H1 (cell line): ENCODE data around the gene NTMT1. TPM values are rescaled to one million over a fixed set of nuclear protein-coding genes. Genes with fewer than 3 reads are reported as not detected.

ENCODE experiments used
- CBX8 ChIP-seq: fragments of 300-800, 300-1000 bp; sonication (generic); IDR thresholded peaks from 2 replicates; pipeline ENCODE4 v1.7.1; 2016; ENCODE audit warnings: low read depth, low read length, borderline replicate concordance
- CREB1 ChIP-seq: IDR thresholded peaks from 2 replicates; pipeline ENCODE4 v1.6.1; 2012; ENCODE audit warnings: inconsistent platforms
- JUN ChIP-seq: IDR thresholded peaks from 2 replicates; pipeline ENCODE4 v1.6.1; 2011; ENCODE audit warnings: low read depth, mild to moderate bottlenecking, improper control_type of control experiment, low read length
- KDM1A ChIP-seq: fragments of 200-600, 300-600 bp; sonication (generic); IDR thresholded peaks from 2 replicates; pipeline ENCODE4 v1.7.1; 2016; ENCODE audit warnings: mild to moderate bottlenecking, low read length, borderline replicate concordance
- KDM4A ChIP-seq: IDR thresholded peaks from one replicate; pipeline ENCODE4 v1.7.1; 2012; ENCODE audit warnings: low read depth, mild to moderate bottlenecking, moderate library complexity, low read length, inconsistent platforms; ENCODE audit not compliant: severe bottlenecking
- KDM5A ChIP-seq: fragments of 200-600 bp; IDR thresholded peaks from 2 replicates; pipeline ENCODE4 v1.7.1; 2012; ENCODE audit warnings: mild to moderate bottlenecking, low read length, inconsistent platforms, mixed read lengths
- MAFK ChIP-seq: IDR thresholded peaks from 2 replicates; pipeline ENCODE4 v1.6.1; 2012; ENCODE audit warnings: low read depth, mild to moderate bottlenecking, improper control_type of control experiment, low read length
- PHF8 ChIP-seq: fragments of 200-600 bp; sonication (generic); conservative IDR thresholded peaks from 2 replicates; pipeline ENCODE4 v1.7.1; 2012; ENCODE audit warnings: low read depth, mild to moderate bottlenecking, inconsistent platforms, low read length, moderate library complexity
- POU5F1 ChIP-seq: IDR thresholded peaks from 2 replicates; pipeline ENCODE4 v1.6.1; 2011; ENCODE audit warnings: low read depth, mild to moderate bottlenecking, low read length, moderate library complexity
- SP2 ChIP-seq: IDR thresholded peaks from 2 replicates; pipeline ENCODE4 v1.6.1; 2012; ENCODE audit warnings: mild to moderate bottlenecking, low read length, inconsistent platforms
- SRF ChIP-seq: IDR thresholded peaks from 2 replicates; pipeline ENCODE4 v1.6.1; 2011; ENCODE audit warnings: mild to moderate bottlenecking, low read depth, low read length, moderate library complexity
- polyA plus RNA-seq, 7 experiments: library from polyadenylated mRNA; depleted of rRNA in 3 of 7; stranded (reverse) in 5 of 7; unstranded in 2 of 7; fragments of >200 nt in 5 of 7; fragments of 200-250 nt in 2 of 7; gene quantifications; 1 replicate in 5 of 7; 2 replicates in 1 of 7; 4 replicates in 1 of 7; pipeline versions ENCODE4 v1.2.1 to v1.2.3, GENCODE V29; 2011 to 2013; ENCODE audit warnings: missing spikeins in 2 of 7, mixed read lengths in 2 of 7
- total RNA-seq: library from RNA; stranded (reverse); fragmentation: NEBNext Ultra II Directional; extraction: Animal tissue kit (Norgen Biotek cat#: 25700); gene quantifications from 2 replicates; pipeline ENCODE4 v1.2.1, GENCODE V29; 2021

Gene NTMT1
- total and polyA plus RNA-seq, 2 of the 8 experiments (the other 6 are each of a cell fraction or from before 2014, with no cell fraction given): 66.8 to 70.2 TPM

- TF ChIP-seq PHF8: no peak
- no peak for TF ChIP-seq POU5F1
- no peak for TF ChIP-seq KDM1A
- no peak for TF ChIP-seq MAFK
- no peak for TF ChIP-seq KDM5A
- no peak for TF ChIP-seq KDM4A
- TF ChIP-seq SP2: no peak
- no peak for TF ChIP-seq CBX8
- no peak for TF ChIP-seq SRF
- no peak for TF ChIP-seq CREB1
- no peak for TF ChIP-seq JUN
These were observed 28.0 kb downstream of the NTMT1 start (continued) for GRCh38 chr9:129653823-129654553.
